Endometrium (tissue), 2 donors: Measurements from ENCODE around the gene SMARCB1.

Source experiments
- FAIRE-seq: peaks from 2 replicates; lab custom pipeline; 2012; peaks lifted over from hg19 to GRCh38; lab: Jason Lieb, UNC
- donor health status: control.
- donor health status: control.

Gene SMARCB1

DNA sequence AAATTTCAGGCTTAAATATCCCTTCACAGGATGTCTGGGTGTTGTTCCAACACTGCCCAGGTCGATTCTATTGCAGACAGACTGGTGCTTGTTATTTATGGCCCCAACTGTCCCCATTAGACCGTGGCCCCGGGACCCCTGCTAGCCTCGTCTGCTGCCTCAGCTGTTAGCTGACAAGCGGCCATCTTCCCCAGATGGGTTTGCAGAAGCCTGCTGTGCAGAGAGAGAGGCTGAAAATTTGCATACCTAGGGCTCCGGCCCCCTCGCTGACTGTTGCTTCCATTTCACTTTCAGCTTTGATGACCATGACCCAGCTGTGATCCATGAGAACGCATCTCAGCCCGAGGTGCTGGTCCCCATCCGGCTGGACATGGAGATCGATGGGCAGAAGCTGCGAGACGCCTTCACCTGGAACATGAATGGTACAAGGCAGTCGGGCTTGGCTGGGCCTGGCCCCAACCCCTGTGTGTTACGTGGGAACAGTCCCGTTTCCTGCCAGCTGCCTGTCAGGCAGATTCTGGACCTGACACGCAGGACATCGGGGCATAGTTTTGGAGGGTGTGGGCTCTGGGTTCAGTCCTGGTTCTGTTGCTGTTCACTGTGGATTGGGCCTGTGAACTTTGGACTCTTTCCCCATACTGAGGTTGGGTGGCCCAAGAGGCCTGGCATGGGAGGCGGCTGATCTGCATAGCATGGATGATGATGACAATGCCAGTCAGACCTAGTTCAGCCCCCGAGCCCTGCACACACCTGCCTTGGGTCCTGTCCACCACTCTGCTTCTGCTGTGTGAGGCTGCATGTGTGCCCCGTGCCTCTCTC is 16.4 kb downstream of the SMARCB1 start:
- no peak for FAIRE-seq

GRCh38 chr22:23804781-23805291 is 18.1 kb downstream of the SMARCB1 start:
- no peak for FAIRE-seq

- FAIRE-seq, result no peak
Measured at GRCh38 chr22:23806837-23807236, 20.1 kb downstream of the SMARCB1 start.

DNA sequence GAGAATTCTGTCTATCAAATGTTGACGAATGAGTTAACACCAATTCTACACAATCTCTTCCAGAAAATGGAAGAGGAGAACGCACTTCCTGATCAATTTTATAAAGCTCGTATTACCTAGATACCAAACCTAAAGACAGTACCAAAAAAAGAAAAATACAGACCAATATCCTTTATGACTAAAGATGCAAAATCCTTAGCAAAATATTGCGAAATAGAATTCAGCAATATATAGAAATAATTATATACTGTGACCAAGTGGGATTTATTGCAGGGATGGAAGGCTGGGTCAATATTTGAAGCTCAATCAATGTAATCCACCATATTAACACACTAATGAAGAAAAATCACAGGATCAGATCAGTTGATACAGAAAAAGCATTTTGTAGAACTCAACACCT is 25.6 kb downstream of the SMARCB1 start:
- no peak for FAIRE-seq

DNA sequence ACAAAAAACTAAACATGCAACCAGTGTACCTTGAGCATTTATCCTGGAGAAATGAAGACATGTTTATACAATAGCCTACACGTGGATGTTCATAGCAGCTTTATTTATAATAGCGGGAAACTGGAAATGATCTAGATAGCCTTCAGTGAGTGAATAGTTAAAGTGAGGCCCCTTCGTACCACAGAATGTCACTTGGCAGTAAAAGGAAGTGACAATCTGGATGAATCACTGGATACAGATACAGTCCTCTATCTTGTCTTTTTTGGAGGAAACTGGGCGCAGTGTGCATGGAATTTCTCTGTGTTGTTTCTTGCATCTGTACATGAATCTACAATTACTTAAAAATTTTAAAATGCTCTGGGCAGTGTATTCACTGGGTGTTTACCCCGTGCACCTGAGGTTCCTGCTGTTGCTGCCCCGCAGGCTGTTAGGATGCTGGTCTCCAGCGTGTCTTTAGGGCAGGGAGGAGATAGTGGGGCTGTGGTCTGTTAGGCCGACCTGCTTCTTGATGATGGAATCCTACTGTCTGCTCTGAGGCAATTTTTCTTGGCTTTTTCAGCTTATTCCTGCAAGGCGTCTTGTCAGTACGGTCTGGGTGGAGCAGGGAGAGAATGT is 28.9 kb downstream of the SMARCB1 start:
- no peak for FAIRE-seq

DNA sequence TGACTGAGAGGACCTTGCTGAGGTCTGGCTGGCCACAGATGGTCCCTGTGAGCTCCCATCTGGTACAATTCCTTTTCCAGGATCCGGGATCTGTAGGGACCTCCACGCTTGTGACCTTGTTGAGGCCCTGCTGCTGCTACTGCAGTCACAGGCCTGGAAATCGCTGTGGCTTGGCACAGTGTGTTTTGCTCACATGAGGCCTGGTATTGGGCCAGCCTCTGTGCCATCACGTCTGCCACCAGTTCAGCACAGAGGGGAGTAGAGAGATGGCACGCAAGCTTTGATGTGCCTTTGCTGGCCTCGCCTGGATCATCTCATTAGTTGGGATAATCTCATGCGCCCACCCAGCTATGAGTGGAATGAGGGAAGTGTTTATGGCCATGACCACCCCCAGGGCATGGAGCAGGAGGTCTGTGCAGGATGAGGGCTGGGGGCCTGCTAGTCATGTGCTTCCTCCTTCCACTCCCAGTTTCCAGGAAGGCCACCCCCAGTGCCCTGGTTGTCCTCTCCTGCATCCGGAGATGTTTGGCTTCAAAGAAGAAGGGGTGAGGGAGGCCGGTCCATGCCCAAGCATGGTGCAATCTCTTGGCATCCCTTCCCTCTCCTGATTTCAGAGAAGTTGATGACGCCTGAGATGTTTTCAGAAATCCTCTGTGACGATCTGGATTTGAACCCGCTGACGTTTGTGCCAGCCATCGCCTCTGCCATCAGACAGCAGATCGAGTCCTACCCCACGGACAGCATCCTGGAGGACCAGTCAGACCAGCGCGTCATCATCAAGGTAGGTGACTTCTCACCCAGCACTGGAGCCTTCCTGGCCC is 29.6 kb downstream of the SMARCB1 start:
- FAIRE-seq, result no peak

GRCh38 chr22:23817146-23817545 is 30.4 kb downstream of the SMARCB1 start:
- no peak for FAIRE-seq

DNA sequence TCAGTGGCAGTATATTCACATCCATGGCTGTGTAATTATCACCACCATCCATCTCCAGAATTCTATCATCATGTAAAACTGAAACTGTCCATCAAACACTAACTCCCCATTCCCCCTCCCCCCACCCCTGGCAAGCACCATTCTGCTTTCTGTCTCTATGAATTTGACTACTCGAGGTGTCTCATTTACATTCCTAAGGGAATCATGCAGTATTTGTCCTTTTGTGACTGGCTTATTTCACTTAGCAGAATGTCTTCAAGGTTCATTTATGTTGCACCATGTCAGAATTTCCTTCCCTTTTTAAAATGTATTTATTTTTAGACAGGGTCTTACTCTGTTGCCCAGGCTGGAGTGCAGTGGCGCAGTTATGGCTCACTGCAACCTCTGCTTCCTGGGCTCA is 31.8 kb downstream of the SMARCB1 start:
- FAIRE-seq, result no peak

DNA sequence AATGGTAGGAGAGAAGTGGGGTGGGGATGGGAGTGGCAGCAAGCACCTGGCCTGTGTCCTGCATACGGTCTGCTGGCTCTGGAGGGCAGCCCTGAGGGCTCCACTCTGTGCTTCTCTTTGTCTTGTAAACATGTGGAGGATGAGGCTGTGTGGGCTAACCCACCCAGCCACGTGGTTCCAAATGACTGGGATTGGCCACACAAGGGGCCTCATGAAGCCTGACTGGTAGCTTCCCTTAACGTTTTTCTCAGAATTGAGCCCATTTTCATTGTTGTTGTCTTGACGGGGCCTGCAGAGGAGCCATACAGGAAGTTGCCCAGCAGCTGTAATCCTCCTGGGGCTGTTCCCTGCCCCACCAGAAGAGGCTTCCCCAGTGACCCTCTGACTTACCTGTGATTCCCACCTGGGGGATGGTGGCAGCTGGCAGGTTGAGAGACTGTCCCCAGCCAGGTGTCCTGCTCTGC is 34.0 kb downstream of the SMARCB1 start:
- no peak for FAIRE-seq

DNA sequence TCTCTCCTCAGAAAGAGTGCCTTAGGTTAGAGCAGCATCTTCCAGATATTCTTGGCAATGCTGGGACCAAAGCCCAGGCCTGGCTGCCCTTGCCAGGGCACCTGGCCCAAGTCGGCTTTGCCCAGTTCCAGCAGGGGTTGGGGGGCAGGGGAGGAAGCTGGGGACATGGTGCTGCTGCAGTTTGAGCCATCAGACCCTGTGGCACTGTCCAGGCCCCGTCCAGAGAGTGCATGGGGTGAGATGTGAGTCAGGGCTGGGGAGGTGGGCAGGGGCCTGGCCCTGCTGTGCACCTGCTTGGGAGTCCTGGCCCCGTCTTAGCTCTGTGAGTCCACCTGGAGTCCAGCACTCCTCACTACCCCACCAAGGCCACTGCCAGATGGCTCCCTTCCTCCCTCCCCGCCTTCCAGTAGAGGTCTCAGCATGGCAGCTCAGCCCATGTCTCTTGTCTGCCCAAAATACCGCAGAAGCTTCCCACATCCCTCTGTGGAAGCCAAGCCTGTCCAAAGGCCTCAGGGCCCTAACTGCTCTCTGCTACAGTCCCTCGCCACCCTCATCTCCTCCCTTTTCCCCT is 35.4 kb downstream of the SMARCB1 start:
- FAIRE-seq, result no peak

DNA sequence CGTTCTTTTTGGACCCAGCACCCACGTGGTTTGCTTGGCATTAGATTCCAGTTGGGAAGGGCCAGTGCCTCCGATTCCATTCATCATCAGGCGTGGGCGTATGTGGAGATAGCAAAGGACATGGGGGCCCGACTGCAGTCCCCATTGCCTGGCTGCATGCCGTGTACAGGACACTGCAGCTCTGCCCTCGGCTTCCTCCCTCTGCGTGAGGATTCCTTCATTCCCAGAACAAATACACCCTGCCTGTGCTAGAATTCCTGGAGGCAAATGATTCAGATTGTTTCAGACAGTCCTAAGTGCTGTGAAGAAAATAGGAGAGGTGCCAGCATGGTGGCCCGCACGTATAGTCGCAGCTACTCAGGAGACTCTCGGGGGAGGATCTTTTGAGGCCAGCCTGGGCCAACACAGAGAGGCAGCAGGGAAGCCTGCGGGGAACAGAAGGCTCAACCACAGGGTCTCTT is 36.6 kb downstream of the SMARCB1 start:
- FAIRE-seq, result no peak

- no peak for FAIRE-seq
Measured at GRCh38 chr22:23824476-23825245, 37.9 kb downstream of the SMARCB1 start.

DNA sequence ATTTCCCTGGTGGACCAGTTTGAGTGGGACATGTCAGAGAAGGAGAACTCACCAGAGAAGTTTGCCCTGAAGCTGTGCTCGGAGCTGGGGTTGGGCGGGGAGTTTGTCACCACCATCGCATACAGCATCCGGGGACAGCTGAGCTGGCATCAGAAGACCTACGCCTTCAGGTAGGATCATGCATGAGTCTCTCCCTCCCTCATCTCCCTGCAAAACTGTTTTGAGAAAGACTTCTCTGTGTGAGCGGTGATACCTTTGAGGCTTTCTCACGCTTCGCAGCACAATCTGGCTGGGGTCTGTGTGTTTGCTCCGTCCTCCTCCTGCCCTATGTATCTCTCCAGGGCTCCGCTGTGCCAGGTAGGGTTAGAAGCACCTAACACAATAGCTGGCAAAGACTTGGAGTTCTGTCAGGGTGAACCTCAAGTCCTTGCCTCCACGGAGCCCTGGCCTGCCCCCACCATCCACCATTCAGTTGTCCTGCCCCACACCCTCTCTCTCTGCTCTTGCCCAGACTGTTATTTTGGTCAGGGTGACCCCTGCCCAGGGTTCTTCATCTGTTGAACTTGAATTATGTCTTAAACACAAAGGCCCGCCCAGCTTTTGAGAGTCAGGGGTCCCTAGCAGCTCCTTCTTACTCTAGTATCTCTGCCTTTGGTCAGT is 38.6 kb downstream of the SMARCB1 start:
- FAIRE-seq, result no peak

- FAIRE-seq, result peak; percentile 87
Measured at GRCh38 chr22:23826510-23827350, 40.0 kb downstream of the SMARCB1 start.

GRCh38 chr22:23827351-23827995 is 40.7 kb downstream of the SMARCB1 start:
- no peak for FAIRE-seq

DNA sequence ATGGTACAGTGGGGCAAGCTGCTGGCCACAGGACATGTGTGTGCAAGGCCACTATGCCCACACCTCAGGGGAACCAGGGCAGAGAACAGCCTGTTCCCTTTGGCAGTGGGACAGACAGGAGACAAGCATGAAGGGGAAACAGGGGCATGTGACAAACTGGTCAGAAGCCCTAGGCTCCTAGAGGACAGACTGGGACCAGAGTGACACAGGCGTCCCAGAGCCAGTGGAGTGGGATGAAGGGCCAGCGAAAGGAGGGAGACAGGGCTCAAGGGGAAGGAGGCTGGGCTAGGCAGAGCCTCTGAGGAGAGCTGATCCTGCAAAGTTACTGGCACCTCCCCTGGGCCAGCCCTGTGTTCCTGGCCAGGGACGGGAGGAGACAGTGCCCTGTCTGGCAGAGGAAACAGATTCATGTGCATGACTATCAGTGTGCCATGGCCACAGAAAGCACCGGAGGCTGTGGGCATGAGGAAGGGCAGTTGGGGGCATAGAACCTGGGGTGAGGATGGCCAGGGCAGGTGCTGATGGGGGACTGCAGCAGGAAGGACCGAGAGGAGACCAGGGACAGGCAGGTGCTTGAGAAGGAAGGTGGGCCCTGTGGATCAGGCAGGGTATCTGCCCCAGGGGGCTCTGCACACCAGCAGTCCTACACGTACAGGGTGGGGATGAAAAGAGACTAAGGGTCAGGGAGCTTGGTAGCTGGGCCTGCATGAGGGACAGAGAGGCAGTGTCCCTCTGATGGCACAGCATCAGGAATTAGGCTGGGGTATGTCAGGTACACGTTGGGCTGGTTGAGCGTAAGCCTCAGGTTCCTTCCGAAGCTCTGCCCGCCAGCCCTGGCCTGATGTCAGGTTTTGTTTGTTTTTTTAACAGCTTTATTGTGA is 42.3 kb downstream of the SMARCB1 start:
- no peak for FAIRE-seq

DNA sequence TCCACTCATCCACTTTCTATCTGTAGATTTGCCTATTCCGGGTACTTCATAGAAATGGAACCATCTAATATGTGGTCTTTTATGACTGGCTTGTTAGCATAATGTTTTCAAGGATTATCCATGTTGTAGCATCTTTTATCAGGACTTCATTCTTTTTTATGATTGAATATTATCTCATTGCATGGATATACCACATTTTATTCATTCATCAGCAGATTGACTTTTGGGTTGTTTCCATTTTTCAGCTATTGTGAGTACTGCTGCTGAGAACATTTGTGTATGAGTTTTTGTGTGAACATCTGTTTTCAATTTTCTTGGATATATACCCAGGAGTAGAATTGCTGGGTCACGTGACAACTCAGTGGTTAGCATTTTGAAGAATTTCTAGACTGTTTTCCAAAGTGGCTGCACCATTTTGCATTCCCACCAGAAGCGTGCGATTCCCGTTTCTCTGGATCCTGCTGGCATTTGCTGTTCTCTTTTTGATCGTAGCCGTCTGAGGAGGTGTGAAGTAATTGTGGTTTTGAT is 43.1 kb downstream of the SMARCB1 start:
- peak; percentile 93 for FAIRE-seq

DNA sequence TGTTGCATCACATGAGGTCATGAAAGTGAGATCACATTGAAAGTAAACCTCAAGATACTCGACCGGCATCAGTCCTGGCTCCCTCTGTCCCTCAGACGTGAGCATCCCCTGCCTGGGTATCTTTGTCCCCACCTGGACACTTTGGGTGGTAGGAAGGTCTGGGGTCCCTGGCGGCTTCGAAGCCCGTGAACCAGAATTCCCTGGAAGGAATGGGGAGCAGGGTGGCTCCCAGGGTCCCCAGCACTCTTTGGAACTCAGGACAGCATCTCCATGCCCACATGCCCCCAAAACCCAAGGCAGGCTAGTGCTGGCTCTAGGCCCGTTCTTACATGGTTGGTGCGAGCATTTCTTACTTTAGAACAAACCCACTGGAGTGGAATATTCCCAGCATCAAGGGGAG is 44.5 kb downstream of the SMARCB1 start:
- no peak for FAIRE-seq
